Spleen (tissue), 11 donors: ENCODE results near the gene MRPL40. TPM values are rescaled to one million over a fixed set of nuclear protein-coding genes. Genes with fewer than 3 reads are reported as not detected.

Source experiments
- DNase-seq: peaks from one replicate; pipeline ENCODE4 v3.0.0-alpha.2; 2020
- H3K27ac ChIP-seq, 8 donors: fragments of 200-600 bp; sonication (generic) in 7 of 8; 1 replicate in 4 of 8; 2 replicates in 4 of 8; pipeline versions ENCODE4 v1.5.0 to v1.8.0; 2016 to 2021; ENCODE audit warnings: inconsistent platforms in 4 of 8, mild to moderate bottlenecking in 4 of 8, moderate library complexity in 1 of 8
- H3K27me3 ChIP-seq, 7 donors: fragments of 200-600 bp; sonication (generic) in 6 of 7; replicated peaks in 1 of 7; 1 replicate in 4 of 7; 2 replicates in 3 of 7; pipeline versions ENCODE4 v1.5.0 to v1.8.0; 2016 to 2021; ENCODE audit warnings: inconsistent platforms in 3 of 7, mild to moderate bottlenecking in 1 of 7
- H3K36me3 ChIP-seq, 6 donors: fragments of 200-600 bp; sonication (generic) in 5 of 6; 1 replicate in 4 of 6; 2 replicates in 2 of 6; pipeline versions ENCODE4 v1.5.0 to v1.8.0; 2016 to 2021; ENCODE audit warnings: inconsistent platforms in 2 of 6
- H3K4me1 ChIP-seq, 6 donors: fragments of 200-600 bp; sonication (generic) in 5 of 6; 1 replicate in 3 of 6; 2 replicates in 3 of 6; pipeline versions ENCODE4 v1.5.0 to v1.8.0; 2016 to 2021; ENCODE audit warnings: inconsistent platforms in 3 of 6
- H3K4me3 ChIP-seq, 8 donors: fragments of 200-600 bp; sonication (generic) in 7 of 8; 1 replicate in 4 of 8; 2 replicates in 4 of 8; pipeline versions ENCODE4 v1.5.0 to v1.8.0; 2016 to 2021; ENCODE audit warnings: inconsistent platforms in 4 of 8, mild to moderate bottlenecking in 4 of 8, moderate library complexity in 2 of 8
- H3K9me3 ChIP-seq, 8 donors: fragments of 200-600 bp; sonication (generic) in 7 of 8; 1 replicate in 4 of 8; 2 replicates in 4 of 8; pipeline versions ENCODE4 v1.5.0 to v1.8.0; 2016 to 2021; ENCODE audit warnings: inconsistent platforms in 4 of 8
- POLR2A ChIP-seq, 3 donors: fragments of 450-650 bp; IDR thresholded peaks; one replicate each; pipeline ENCODE4 v1.5.1; 2017; ENCODE audit warnings: antibody characterized with exemption in 3 of 3, mild to moderate bottlenecking in 1 of 3
- POLR2AphosphoS5 ChIP-seq, 3 donors: sonication (generic); formaldehyde crosslinking; IDR thresholded peaks; one replicate each; pipeline ENCODE4 v1.5.1; 2017; ENCODE audit warnings: antibody characterized with exemption in 3 of 3
- WGBS, 5 donors: extraction: QIAGEN DNeasy Blood & Tissue Kit in 3 of 5; methylation state at CpG; one replicate each; pipeline versions ENCODE4 v1.1.5 to v1.1.7; 2013 to 2018; 5-methylcytosine and 5-hydroxymethylcytosine counted together
- intact Hi-C: fragments of 100-400 bp; cut with DNase I; formaldehyde crosslinking; loops from one replicate; pipeline ENCODE4 v1.15.0; 2023; ENCODE audit warnings: low total_unique reads
- polyA plus RNA-seq, 3 donors: library from polyadenylated mRNA; stranded (reverse); fragments of 200-250 nt; gene quantifications; one replicate each; pipeline ENCODE4 v1.2.1, GENCODE V29; 2013
- total RNA-seq, 7 donors: library from RNA; depleted of rRNA in 3 of 7; stranded (reverse); fragments of >200 nt in 3 of 7; fragmentation: NEBNext Ultra II Directional in 4 of 7; extraction: Animal tissue kit (Norgen Biotek cat#: 25700) in 4 of 7; gene quantifications; one replicate each; pipeline versions ENCODE4 v1.1.0 to v1.2.1, GENCODE V29; 2016 to 2021
- TF ChIP-seq, protein P1 (sequence below), 11 experiments: fragments of 200-600 bp in 7 of 11; fragments of 450-650 bp in 4 of 11; sonication (generic) in 4 of 11; IDR thresholded peaks in 8 of 11; conservative IDR thresholded peaks in 3 of 11; 1 replicate in 7 of 11; 2 replicates in 4 of 11; pipeline versions ENCODE4 v1.4.0 to v1.8.0; 2016 to 2021; ENCODE audit warnings: antibody characterized with exemption in 11 of 11, inconsistent platforms in 4 of 11, mild to moderate bottlenecking in 1 of 11
- donor health status: healthy with polysubstance abuse.
- donor health status: DM: no; HTN: no; CAD: no; lungs with moderate emphysema.
- donor health status: DM: no; HTN: no; CAD: no.
- donor health status: Bipolar disorder and iron deficiency.
- donor health status: healthy.
- donor health status: DM: no; HTN: no; CAD: no.
- donor health status: DM: yes; HTN: yes; CAD: no.

MRPL40 gene
- total and polyA plus RNA-seq, 10 donors = 11.7 to 55.7 (median 21.6) TPM

DNA sequence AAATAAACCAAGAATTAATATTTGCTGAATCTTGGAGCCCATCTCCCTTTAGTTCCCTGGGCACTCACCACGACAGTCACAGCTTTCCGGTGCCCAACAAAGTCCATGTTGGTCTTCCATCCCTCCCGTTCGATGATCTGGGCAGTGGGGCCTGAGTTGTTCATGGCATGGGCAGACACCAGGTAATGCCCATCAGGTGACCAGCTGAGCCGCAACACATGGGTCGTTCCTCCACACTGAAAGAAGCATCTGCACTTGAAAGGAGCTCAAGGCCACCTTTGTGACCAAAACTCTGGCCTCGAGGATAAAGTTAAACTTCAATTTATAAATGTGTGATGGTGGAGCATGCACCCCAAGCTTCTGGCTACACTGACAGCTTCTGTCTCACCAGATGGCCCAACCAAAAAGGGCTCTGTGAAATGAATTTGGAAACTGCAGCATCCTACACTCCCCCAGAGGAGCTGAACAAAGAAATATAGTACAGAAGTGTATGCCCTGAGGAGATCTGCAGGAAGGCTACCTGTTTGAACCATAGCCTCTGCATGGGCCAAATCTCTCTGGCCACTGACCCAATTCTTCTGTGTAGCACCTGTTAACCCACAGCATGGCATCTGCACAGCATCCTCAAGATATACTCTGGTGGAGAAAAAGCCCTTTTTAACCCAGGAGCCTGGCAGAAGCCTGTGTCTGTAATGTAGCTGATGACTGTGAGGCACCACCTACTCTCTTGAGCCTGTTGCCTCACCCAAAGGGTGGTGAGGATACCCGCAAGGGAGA is 37.9 kb upstream of the MRPL40 start:
- no peak overlapping the region for H3K4me3 ChIP-seq
- intact Hi-C loops = no loop called here
- H3K9me3 ChIP-seq = no peaks in the 10 kb centered on the region
- no peaks in the 10 kb centered on the region for H3K4me1 ChIP-seq
- 88 to 96% (median 95%) methylated on average over 8 of the region's 8 CpGs for WGBS, 5 donors
- no peak for DNase-seq
- H3K27ac ChIP-seq = no peak overlapping the region
- H3K27me3 ChIP-seq = no peaks in the 10 kb centered on the region
- H3K36me3 ChIP-seq = peaks cover 6 to 100% (median 94%) of the 10 kb centered on the region in 6 donors
- TF ChIP-seq, protein P1, sequence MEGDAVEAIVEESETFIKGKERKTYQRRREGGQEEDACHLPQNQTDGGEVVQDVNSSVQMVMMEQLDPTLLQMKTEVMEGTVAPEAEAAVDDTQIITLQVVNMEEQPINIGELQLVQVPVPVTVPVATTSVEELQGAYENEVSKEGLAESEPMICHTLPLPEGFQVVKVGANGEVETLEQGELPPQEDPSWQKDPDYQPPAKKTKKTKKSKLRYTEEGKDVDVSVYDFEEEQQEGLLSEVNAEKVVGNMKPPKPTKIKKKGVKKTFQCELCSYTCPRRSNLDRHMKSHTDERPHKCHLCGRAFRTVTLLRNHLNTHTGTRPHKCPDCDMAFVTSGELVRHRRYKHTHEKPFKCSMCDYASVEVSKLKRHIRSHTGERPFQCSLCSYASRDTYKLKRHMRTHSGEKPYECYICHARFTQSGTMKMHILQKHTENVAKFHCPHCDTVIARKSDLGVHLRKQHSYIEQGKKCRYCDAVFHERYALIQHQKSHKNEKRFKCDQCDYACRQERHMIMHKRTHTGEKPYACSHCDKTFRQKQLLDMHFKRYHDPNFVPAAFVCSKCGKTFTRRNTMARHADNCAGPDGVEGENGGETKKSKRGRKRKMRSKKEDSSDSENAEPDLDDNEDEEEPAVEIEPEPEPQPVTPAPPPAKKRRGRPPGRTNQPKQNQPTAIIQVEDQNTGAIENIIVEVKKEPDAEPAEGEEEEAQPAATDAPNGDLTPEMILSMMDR (IDR thresholded peaks at IDR 0.05 in 8 of 11, conservative IDR thresholded peaks at IDR 0.05 in 3 of 11) = no peak
- TF ChIP-seq POLR2A (IDR thresholded peaks at IDR 0.05) (no peak), POLR2AphosphoS5 (IDR thresholded peaks at IDR 0.05) (no peak)

DNA sequence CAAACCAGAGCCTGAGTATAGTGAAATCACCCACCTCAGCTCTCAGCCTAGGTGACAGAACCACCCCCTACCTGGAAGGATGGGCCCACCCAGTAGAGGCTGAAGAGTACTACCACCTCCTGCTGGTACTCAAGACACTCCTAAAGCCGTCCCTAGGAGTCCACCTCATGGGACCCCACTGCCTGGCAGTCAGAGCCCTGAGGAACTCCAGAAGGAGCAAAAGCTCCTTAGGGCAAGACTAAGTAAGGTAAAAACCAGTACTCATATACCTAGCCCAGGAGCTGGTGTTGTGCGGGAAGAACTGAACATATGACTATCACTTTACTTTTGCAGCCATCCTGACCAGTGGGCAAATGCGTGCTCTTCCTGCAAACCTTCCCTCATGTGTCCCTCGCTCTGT is 37.1 kb upstream of the MRPL40 start:
- Histone ChIP-seq H3K4me1 (no peaks in the 10 kb centered on the region), H3K36me3 (peaks cover 6 to 100% (median 86%) of the 10 kb centered on the region in 6 donors), H3K27ac (no peak overlapping the region), H3K9me3 (no peaks in the 10 kb centered on the region), H3K4me3 (no peak overlapping the region), H3K27me3 (no peaks in the 10 kb centered on the region)
- intact Hi-C loops = no loop called here
- 93 to 95% (median 94%) methylated on average over 4 of the region's 4 CpGs for WGBS, 5 donors
- TF ChIP-seq POLR2A (IDR thresholded peaks at IDR 0.05) (no peak), POLR2AphosphoS5 (IDR thresholded peaks at IDR 0.05) (no peak)
- TF ChIP-seq, protein P1 (IDR thresholded peaks at IDR 0.05 in 8 of 11, conservative IDR thresholded peaks at IDR 0.05 in 3 of 11) = no peak
- DNase-seq = no peak

DNA sequence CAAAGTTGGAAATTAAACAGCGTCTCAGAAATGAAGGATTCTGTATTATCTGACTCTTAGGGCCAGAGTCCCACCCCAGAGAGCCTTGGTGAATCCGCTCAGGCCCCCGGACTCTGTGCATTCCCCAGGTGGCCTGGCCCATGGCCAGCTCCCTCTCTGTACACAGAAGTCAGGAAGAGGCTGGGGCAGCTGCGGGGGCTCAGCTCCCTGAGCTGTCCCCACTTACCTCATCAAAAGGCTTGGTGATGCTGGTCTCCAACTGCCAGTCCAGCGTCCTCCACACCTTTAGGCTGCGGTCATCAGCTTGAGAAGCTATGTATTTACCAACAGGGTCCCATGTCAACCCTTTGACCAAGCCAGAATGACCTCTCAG is 35.8 kb upstream of the MRPL40 start:
- Histone ChIP-seq H3K27ac (no peak overlapping the region), H3K4me3 (no peak overlapping the region), H3K27me3 (no peaks in the 10 kb centered on the region), H3K9me3 (no peaks in the 10 kb centered on the region), H3K36me3 (peaks cover 6 to 100% (median 79%) of the 10 kb centered on the region in 6 donors), H3K4me1 (no peaks in the 10 kb centered on the region)
- DNase-seq = no peak
- WGBS, 5 donors = 85 to 93% (median 93%) methylated on average over 4 to 6 of the region's 6 CpGs
- TF ChIP-seq POLR2A (IDR thresholded peaks at IDR 0.05) = no peak
- no peak for TF ChIP-seq POLR2AphosphoS5 (IDR thresholded peaks at IDR 0.05)
- TF ChIP-seq, protein P1 (IDR thresholded peaks at IDR 0.05 in 8 of 11, conservative IDR thresholded peaks at IDR 0.05 in 3 of 11) = no peak
- intact Hi-C loops = no loop called here

DNA sequence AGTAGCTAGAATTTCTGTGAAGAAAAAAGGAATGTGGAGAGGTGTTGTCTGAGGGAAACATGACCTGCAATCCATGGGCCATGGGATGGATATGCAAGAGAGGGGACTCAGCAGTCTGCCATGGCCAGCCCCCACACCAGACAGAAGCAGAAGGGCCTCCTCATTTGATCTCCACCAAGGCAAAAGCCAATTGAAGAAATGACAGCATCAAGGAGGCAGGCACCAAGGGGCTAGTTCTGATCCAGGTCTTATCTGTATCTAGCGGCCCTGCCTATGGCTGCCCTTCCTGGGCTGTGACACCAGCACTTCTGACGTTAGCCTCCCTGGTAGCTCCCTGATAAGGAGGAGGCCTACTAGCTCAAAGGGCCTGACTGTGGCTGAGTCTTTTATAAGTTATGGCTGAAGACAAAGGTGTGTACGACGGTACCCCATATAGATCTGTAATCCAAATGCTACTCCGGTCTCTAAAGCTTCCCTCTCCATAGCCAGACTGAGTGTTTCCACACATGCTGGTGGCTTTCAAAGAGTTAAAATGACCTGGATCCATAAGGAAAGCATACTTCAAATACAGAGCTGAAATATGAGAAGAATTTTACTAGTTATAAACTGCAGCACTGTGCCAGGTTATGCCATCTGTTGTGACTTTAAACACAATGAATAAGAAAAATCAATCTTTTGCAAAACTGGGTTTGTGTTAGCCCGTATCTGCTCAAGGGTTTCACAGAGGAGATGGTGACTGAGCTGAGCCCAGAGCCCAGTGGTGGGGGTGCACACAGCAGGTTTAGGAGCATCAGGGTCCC is 35.2 kb upstream of the MRPL40 start:
- Histone ChIP-seq H3K4me3 (no peak overlapping the region), H3K27ac (no peak overlapping the region), H3K27me3 (no peaks in the 10 kb centered on the region), H3K9me3 (no peaks in the 10 kb centered on the region), H3K36me3 (peaks cover 3 to 100% (median 76%) of the 10 kb centered on the region in 6 donors), H3K4me1 (no peaks in the 10 kb centered on the region)
- WGBS, 5 donors = 91 to 97% (median 96%) methylated on average over 6 of the region's 6 CpGs
- intact Hi-C loops = no loop called here
- TF ChIP-seq POLR2A (IDR thresholded peaks at IDR 0.05) = no peak
- TF ChIP-seq, protein P1 (IDR thresholded peaks at IDR 0.05 in 8 of 11, conservative IDR thresholded peaks at IDR 0.05 in 3 of 11) = no peak
- TF ChIP-seq POLR2AphosphoS5 (IDR thresholded peaks at IDR 0.05) = no peak
- no peak for DNase-seq
